HepG2 (cell line): ENCODE measurements around the gene SLC25A11. TPM values are rescaled to one million over a fixed set of nuclear protein-coding genes. Genes with fewer than 3 reads are reported as not detected.
A peak's percentile ranks its signal among the peaks of the same experiment; 100 is the strongest.

ENCODE experiments used
- ASH2L ChIP-seq: fragments of 300-600, 200-600 bp; sonication (generic); IDR thresholded peaks from 2 replicates; pipeline ENCODE4 v1.7.0; 2017; ENCODE audit warnings: low read depth, mild to moderate bottlenecking, moderate library complexity, mixed read lengths, low read length; ENCODE audit not compliant: insufficient read length
- CBX1 ChIP-seq: IDR thresholded peaks from one replicate; pipeline ENCODE4 v1.6.1; 2016; ENCODE audit warnings: antibody characterized with exemption, low read depth
- GMEB1 ChIP-seq: sonication (generic); formaldehyde crosslinking; IDR thresholded peaks from 2 replicates; pipeline ENCODE4 v1.5.1; 2020; ENCODE audit warnings: missing genetic modification reagents, mild to moderate bottlenecking, borderline replicate concordance
- KMT2B ChIP-seq: IDR thresholded peaks from 2 replicates; pipeline ENCODE4 v1.6.1; 2016; ENCODE audit warnings: missing genetic modification reagents, missing compliant biosample characterization
- NR2F6 ChIP-seq, 2 experiments: IDR thresholded peaks; 2 replicates each; pipeline ENCODE4 v1.6.1; 2016; ENCODE audit warnings: antibody characterized with exemption in 1 of 2, mild to moderate bottlenecking in 1 of 2
- PCBP1 ChIP-seq: fragments of 200-400 bp; formaldehyde crosslinking; IDR thresholded peaks from 2 replicates; pipeline ENCODE4 v1.6.1; 2017; ENCODE audit warnings: mild to moderate bottlenecking, low read depth, low read length, borderline replicate concordance
- POLR2A ChIP-seq, 2 experiments: IDR thresholded peaks; 2 replicates each; pipeline ENCODE4 v1.6.1; 2011; ENCODE audit warnings: low read depth in 2 of 2, low read length in 2 of 2, mild to moderate bottlenecking in 1 of 2, moderate library complexity in 1 of 2; ENCODE audit not compliant: insufficient read depth in 1 of 2
- YEATS4 ChIP-seq: sonication (generic); formaldehyde crosslinking; IDR thresholded peaks from 2 replicates; pipeline ENCODE4 v1.4.0; 2020; ENCODE audit warnings: missing genetic modification reagents, borderline replicate concordance
- ZFP1 ChIP-seq: IDR thresholded peaks from 2 replicates; pipeline ENCODE4 v1.6.1; 2016
- ZNF329 ChIP-seq: sonication (generic); formaldehyde crosslinking; IDR thresholded peaks from 2 replicates; pipeline ENCODE4 v1.9.0; 2021; ENCODE audit warnings: low read depth, mild to moderate bottlenecking, missing genetic modification reagents
- ZNF512 ChIP-seq: sonication (generic); formaldehyde crosslinking; IDR thresholded peaks from 2 replicates; pipeline ENCODE4 v1.4.0; 2020; ENCODE audit warnings: mild to moderate bottlenecking, missing genetic modification reagents
- ZNF557 ChIP-seq: sonication (generic); formaldehyde crosslinking; IDR thresholded peaks from 2 replicates; pipeline ENCODE4 v1.4.0; 2020; ENCODE audit warnings: missing genetic modification reagents
- ZNF577 ChIP-seq: sonication (generic); formaldehyde crosslinking; IDR thresholded peaks from 2 replicates; pipeline ENCODE4 v1.4.0; 2020; ENCODE audit warnings: mild to moderate bottlenecking, low read depth, missing genetic modification reagents, borderline replicate concordance
- ZNF839 ChIP-seq: sonication (generic); formaldehyde crosslinking; IDR thresholded peaks from 2 replicates; pipeline ENCODE4 v1.4.0; 2020; ENCODE audit warnings: missing genetic modification reagents, mild to moderate bottlenecking, borderline replicate concordance
- ZNF850 ChIP-seq: sonication (generic); formaldehyde crosslinking; conservative IDR thresholded peaks from 2 replicates; pipeline ENCODE4 v1.9.0; 2021; ENCODE audit warnings: mild to moderate bottlenecking, missing genetic modification reagents
- ZNF883 ChIP-seq: sonication (generic); formaldehyde crosslinking; IDR thresholded peaks from 2 replicates; pipeline ENCODE4 v1.5.1; 2020; ENCODE audit warnings: mild to moderate bottlenecking, missing genetic modification reagents; ENCODE audit errors: not compliant biosample characterization
- polyA plus RNA-seq, 8 experiments: library from polyadenylated mRNA; depleted of rRNA in 3 of 8; stranded (reverse) in 7 of 8; unstranded in 1 of 8; fragments of >200 nt; fragmentation: Illumina TruSeq in 4 of 8; extraction: Trizol in 4 of 8; gene quantifications; 2 replicates each; pipeline versions ENCODE4 v1.2.1 to v1.2.3, GENCODE V29; 2011 to 2016; ENCODE audit warnings: low read depth in 4 of 8, missing spikeins in 1 of 8, mixed read lengths in 1 of 8; ENCODE audit not compliant: insufficient read depth in 1 of 8
- total RNA-seq, 5 experiments: library from RNA; depleted of rRNA; stranded (reverse); fragments of >200 nt; fragmentation: Illumina TruSeq; extraction: Trizol; gene quantifications; 2 replicates each; pipeline ENCODE4 v1.2.3, GENCODE V29; 2016; ENCODE audit warnings: low read depth in 1 of 5
- TF ChIP-seq, protein P1 (sequence below): sonication (generic); formaldehyde crosslinking; IDR thresholded peaks from 2 replicates; pipeline ENCODE4 v1.4.0; 2020; ENCODE audit warnings: missing genetic modification reagents, borderline replicate concordance
- TF ChIP-seq, protein P2 (sequence below): sonication (generic); formaldehyde crosslinking; IDR thresholded peaks from 2 replicates; pipeline ENCODE4 v1.5.1; 2020; ENCODE audit warnings: mild to moderate bottlenecking, moderate library complexity, missing genetic modification reagents

The SLC25A11 gene
- total and polyA plus RNA-seq, 2 of the 13 experiments (the other 11 are each of a cell fraction or from before 2014, with no cell fraction given) = 35.4 to 47.2 TPM

- TF ChIP-seq ASH2L (peak; percentile 12), ZNF839 (CRISPR knock-in tag) (no peak), GMEB1 (CRISPR knock-in tag) (peak; percentile 0; the same call in 1 of the 2 replicates), ZNF557 (CRISPR knock-in tag) (peak; percentile 59; the same call in 1 of the 2 replicates), NR2F6 (IDR thresholded peaks at IDR 0.05) (no peak), NR2F6 (CRISPR knock-in tag; IDR thresholded peaks at IDR 0.05) (no peak), PCBP1 (0 out of 2 replicates have a peak, but pooled peaks have one; percentile 14), ZNF329 (CRISPR knock-in tag) (0 out of 2 replicates have a peak, but pooled peaks have one; percentile 8), ZNF512 (CRISPR knock-in tag) (no peak), CBX1 (peak; percentile 5), ZNF850 (0 out of 2 replicates have a peak, but pooled peaks have one; percentile 11), YEATS4 (CRISPR knock-in tag) (no peak; the same call in 1 of the 2 replicates), ZNF883 (CRISPR knock-in tag) (peak; percentile 0), POLR2A (IDR thresholded peaks at IDR 0.05; ENCODE audit: insufficient read depth in 1 of 2, low read depth in 2 of 2, low read length in 2 of 2) (0 out of 4 replicates have a peak, but pooled peaks of 1 of the 2 experiments have one; percentile 57), ZNF577 (no peak), ZFP1 (0 out of 2 replicates have a peak, but pooled peaks have one; percentile 9), KMT2B (CRISPR knock-in tag) (0 out of 2 replicates have a peak, but pooled peaks have one; percentile 26)
- TF ChIP-seq, protein P1, sequence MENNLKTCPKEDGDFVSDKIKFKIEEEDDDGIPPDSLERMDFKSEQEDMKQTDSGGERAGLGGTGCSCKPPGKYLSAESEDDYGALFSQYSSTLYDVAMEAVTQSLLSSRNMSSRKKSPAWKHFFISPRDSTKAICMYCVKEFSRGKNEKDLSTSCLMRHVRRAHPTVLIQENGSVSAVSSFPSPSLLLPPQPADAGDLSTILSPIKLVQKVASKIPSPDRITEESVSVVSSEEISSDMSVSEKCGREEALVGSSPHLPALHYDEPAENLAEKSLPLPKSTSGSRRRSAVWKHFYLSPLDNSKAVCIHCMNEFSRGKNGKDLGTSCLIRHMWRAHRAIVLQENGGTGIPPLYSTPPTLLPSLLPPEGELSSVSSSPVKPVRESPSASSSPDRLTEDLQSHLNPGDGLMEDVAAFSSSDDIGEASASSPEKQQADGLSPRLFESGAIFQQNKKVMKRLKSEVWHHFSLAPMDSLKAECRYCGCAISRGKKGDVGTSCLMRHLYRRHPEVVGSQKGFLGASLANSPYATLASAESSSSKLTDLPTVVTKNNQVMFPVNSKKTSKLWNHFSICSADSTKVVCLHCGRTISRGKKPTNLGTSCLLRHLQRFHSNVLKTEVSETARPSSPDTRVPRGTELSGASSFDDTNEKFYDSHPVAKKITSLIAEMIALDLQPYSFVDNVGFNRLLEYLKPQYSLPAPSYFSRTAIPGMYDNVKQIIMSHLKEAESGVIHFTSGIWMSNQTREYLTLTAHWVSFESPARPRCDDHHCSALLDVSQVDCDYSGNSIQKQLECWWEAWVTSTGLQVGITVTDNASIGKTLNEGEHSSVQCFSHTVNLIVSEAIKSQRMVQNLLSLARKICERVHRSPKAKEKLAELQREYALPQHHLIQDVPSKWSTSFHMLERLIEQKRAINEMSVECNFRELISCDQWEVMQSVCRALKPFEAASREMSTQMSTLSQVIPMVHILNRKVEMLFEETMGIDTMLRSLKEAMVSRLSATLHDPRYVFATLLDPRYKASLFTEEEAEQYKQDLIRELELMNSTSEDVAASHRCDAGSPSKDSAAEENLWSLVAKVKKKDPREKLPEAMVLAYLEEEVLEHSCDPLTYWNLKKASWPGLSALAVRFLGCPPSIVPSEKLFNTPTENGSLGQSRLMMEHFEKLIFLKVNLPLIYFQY (CRISPR knock-in tag) = peak; percentile 14; the same call in 1 of the 2 replicates
- TF ChIP-seq, protein P2, sequence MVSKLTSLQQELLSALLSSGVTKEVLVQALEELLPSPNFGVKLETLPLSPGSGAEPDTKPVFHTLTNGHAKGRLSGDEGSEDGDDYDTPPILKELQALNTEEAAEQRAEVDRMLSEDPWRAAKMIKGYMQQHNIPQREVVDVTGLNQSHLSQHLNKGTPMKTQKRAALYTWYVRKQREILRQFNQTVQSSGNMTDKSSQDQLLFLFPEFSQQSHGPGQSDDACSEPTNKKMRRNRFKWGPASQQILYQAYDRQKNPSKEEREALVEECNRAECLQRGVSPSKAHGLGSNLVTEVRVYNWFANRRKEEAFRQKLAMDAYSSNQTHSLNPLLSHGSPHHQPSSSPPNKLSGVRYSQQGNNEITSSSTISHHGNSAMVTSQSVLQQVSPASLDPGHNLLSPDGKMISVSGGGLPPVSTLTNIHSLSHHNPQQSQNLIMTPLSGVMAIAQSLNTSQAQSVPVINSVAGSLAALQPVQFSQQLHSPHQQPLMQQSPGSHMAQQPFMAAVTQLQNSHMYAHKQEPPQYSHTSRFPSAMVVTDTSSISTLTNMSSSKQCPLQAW (CRISPR knock-in tag) = 0 out of 2 replicates have a peak, but pooled peaks have one; percentile 28
Measured at GRCh38 chr17:4987767-4988567, 48.1 kb upstream of the SLC25A11 start (continued).
